ENCODE data around the gene SERPINA4.

The SERPINA4 gene

DNA sequence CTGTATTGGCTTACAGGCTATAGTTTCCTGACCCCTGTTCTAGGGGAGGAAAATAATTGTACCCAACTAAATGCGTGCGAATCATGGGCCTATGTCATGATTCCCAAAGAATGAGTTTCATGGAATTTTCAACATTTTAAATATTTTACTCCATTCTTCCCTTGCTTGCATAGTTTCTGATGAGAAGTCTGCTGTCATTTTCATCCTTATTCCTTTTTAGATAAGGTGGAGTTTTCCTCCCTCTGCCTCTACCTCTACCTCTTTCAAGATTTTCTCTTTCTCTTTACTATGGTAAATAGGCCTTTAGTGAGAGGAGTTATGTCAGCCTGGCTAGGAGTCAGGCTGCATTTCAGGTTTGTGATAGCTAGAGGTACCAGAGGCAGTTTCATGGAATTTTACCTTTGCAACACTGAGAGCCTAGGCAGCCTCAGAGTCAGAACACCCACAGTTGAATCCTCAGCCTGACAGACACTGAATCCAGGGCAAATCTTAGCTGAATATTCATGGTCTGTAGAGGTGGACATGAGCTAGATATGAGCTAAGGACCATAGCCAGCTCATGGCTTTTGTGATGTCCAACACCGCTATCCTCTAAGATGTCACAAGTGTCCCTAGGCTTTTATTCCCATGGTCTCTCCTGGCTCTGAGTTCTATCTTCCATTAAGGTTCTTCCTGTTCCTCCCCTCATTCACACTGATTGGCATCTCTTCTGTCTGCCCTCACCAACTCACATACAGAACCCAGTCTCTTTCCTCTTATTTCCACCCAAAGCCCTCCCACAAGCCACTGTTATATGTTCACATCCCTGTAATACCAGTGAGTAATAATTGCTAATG is 57.0 kb downstream of the SERPINA4 start:
- Histone ChIP-seq H3K27ac (ENCODE audit: poor library complexity, severe bottlenecking) (no peak overlapping the region), H3K4me3 (ENCODE audit: severe bottlenecking) (no peak overlapping the region), H3K27me3 (ENCODE audit: insufficient read depth, poor library complexity, severe bottlenecking) (no peaks in the 10 kb centered on the region), H3K9me3 (ENCODE audit: severe bottlenecking) (peaks cover 8% of the 10 kb centered on the region), H3K4me1 (ENCODE audit: insufficient read depth, poor library complexity, severe bottlenecking) (peaks cover under 1% of the 10 kb centered on the region), H3K36me3 (ENCODE audit: low read depth) (no peaks in the 10 kb centered on the region)
- DNase-seq (ENCODE audit: low spot score) = no peak
- TF ChIP-seq, protein P1, sequence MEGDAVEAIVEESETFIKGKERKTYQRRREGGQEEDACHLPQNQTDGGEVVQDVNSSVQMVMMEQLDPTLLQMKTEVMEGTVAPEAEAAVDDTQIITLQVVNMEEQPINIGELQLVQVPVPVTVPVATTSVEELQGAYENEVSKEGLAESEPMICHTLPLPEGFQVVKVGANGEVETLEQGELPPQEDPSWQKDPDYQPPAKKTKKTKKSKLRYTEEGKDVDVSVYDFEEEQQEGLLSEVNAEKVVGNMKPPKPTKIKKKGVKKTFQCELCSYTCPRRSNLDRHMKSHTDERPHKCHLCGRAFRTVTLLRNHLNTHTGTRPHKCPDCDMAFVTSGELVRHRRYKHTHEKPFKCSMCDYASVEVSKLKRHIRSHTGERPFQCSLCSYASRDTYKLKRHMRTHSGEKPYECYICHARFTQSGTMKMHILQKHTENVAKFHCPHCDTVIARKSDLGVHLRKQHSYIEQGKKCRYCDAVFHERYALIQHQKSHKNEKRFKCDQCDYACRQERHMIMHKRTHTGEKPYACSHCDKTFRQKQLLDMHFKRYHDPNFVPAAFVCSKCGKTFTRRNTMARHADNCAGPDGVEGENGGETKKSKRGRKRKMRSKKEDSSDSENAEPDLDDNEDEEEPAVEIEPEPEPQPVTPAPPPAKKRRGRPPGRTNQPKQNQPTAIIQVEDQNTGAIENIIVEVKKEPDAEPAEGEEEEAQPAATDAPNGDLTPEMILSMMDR (IDR thresholded peaks at IDR 0.05; ENCODE audit: poor library complexity, severe bottlenecking) = no peak
- no peak for ATAC-seq (ENCODE audit: low read depth)

DNA sequence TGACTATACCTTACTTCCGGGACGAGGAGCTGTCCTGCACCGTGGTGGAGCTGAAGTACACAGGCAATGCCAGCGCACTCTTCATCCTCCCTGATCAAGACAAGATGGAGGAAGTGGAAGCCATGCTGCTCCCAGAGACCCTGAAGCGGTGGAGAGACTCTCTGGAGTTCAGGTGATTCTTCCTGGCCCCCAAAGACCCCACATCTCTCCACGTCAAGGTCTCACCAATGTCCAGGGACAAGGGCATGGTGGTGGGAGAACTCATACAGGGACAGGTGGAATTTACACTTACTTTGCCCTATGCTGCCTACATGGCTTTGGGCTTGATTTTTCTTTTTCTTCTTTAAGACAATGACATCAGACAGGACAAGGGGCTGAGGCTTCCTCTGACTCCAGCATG is 58.1 kb downstream of the SERPINA4 start:
- Histone ChIP-seq H3K27me3 (ENCODE audit: insufficient read depth, poor library complexity, severe bottlenecking) (no peaks in the 10 kb centered on the region), H3K4me3 (ENCODE audit: severe bottlenecking) (no peak overlapping the region), H3K36me3 (ENCODE audit: low read depth) (no peaks in the 10 kb centered on the region), H3K9me3 (ENCODE audit: severe bottlenecking) (peaks cover 8% of the 10 kb centered on the region), H3K4me1 (ENCODE audit: insufficient read depth, poor library complexity, severe bottlenecking) (no peaks in the 10 kb centered on the region), H3K27ac (ENCODE audit: poor library complexity, severe bottlenecking) (no peak overlapping the region)
- DNase-seq (ENCODE audit: low spot score) = no peak
- TF ChIP-seq, protein P1 (IDR thresholded peaks at IDR 0.05; ENCODE audit: poor library complexity, severe bottlenecking) = no peak
- no peak for ATAC-seq (ENCODE audit: low read depth)
